A172 (cell line): Measurements from ENCODE around the gene SECTM1. TPM values are rescaled to one million over a fixed set of nuclear protein-coding genes. Genes with fewer than 3 reads are reported as not detected.
"Not testable (repeated sequence)": the region's sequence is repeated elsewhere in the genome, so short reads cannot be mapped to it uniquely, and the experiment has no call there.

Experiments used
- DNase-seq: peaks from one replicate; pipeline ENCODE4 v3.0.0-alpha.2; 2015; ENCODE audit warnings: low spot score
- total RNA-seq: library from RNA; depleted of rRNA; stranded (reverse); fragments of >200 nt; shearing (Covaris generic); gene quantifications from 2 replicates; pipeline ENCODE4 v1.2.3, GENCODE V29; 2014; rRNA removed

SECTM1 gene
- 1.2 and 1.6 TPM in 2 replicates for total RNA-seq

DNA sequence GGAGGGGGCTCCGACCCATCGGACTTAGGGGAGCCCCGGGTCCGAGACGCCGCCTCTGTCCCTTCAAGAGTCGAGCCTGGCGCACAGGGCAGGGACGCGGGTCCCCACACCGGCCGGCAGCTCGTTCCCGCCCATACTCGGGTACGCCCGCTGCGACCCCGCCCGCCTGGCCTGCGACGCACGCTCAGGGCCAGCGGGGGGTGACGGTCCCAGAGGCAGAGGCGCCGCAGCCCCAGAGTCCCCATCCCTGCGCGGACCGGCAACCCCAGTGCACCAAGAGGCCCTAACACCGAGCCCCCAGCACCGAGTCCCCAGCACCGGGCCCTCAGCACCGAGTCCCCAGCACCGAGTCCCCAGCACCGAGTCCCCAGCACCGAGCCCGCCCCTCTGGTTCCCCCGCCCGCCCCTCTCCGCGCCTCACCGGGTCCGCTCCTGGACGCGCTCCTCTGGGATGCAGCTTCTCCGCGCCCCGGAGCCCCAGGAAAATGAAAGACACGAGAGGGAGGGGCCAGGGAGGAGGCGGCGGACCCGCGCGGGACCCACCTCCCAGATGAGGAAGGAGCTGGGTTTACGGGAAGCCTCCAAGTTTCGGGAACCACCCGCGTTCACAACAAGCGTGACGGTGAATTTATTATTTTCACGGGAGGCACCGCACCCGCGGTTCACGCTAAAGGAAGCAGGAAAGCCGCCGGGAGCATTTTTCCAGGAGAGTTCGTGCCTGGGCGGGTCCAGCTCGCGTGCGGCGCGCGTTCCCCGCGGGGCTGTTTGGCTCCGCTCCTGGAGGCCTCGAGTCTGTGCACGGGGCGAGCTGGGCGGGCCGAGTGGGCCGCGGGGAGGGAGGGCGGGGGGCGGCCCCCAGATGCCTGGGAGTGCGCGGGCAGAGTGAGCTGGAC lies at the start of gene SECTM1:
Gene SECTM1, minus strand, starts transcription at position 488 of the 893 bp plus-strand sequence. CDS start 6,526 bp downstream, outside the sequence.
- no peak for DNase-seq

- no peak for DNase-seq
Observed at GRCh38 chr17:82382933-82383255, 49.3 kb upstream of the SECTM1 start.

GRCh38 chr17:82382220-82382932 lies 48.8 kb upstream of the SECTM1 start:
- not testable (repeated sequence) for DNase-seq

DNA sequence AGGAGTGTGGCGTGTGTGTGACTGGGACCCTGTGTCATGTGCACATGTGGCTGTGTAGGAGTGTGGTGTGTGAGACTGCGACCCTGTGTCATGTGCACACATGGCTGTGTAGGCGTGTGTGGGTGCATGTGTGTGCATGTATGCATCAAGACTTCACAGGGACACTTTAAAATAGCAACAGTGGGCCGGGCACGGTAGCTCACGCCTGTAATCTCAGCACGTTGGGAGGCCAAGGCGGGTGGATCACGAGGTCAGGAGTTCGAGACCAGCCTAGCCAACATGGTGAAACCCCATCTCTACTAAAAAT lies 48.1 kb upstream of the SECTM1 start:
- not testable (repeated sequence) for DNase-seq

DNA sequence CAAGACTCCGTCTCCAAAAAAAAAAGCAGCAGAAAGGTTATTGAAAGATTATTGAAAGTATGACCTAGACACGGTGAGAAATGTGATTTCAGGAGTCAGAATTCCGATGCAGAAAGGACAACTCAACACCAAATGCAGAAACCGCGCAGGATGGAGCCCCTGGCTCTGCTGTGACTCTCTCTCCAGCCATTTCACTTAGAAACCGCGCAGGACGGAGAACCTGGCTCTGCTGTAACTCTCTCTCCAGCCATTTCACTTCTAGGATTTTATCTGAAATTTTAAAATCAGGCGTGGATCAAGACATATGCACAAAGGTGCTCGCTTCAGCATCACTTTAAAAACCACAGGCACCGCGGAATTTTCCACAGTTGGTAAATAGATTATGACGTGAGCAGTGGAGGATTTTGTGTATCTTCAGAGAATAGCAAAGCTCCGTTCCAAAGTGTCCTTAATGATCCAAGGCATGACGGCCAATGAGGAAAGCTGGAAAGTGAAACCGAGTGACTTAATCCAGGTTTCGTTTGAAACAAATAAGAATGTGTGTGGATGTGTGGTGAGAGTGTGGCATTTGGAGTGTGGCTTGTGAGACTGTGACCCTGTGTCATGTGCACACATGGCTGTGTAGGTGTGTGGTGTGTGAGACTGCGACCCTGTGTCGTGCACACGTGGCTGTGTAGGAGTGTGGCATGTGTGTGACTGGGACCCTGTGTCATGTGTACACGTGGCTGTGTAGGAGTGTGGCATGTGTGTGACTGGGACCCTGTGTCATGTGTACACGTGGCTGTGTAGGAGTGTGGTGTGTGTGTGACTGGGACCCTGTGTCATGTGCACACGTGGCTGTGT lies 47.5 kb upstream of the SECTM1 start:
- no peak for DNase-seq

- no peak for DNase-seq
Observed at GRCh38 chr17:82378741-82379021, 45.1 kb upstream of the SECTM1 start.

DNA sequence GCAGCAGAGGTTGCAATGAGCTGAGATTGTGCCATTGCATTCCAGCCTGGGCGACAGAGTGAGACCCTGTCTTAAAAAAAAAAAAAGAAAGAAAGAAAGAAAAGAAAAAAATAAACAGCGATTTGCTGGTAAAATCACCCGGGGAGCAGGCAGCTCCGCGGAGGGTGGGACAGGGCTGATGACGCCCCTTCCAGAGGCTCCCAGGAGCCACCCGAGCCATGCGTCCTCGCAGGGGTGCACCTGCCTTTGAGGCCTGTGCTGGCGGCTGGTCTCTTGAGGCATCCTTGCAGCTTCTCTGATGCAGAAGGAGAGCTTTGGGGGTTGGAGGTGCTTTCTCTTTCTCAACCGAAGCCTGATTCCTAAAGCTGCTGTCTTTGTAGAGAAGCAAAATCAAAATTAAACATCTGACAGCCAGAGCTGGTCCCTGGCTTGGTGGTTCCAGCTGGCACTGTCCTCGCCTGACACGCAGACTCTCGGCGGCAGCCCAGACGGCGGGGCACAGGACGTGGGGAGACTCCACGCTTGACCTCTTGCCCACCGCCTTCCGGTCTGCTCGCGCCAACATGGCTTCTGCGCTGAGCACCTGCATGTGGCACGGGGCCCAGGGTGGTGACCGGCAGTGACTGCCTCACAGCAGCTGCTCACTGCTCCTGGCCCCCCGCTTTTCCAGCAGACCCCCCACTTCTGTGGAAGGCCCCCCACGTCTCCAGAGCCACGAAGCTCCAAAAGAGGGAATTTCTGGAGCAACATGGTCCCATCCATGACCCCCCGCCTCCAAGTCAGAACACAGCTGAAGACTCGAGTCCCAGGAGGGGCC lies 44.6 kb upstream of the SECTM1 start:
- no peak for DNase-seq

- DNase-seq: not testable (repeated sequence)
Observed at GRCh38 chr17:82377294-82377693, 43.7 kb upstream of the SECTM1 start.

GRCh38 chr17:82376042-82376730 lies 42.6 kb upstream of the SECTM1 start:
- DNase-seq: no peak

- no peak for DNase-seq
Observed at GRCh38 chr17:82375359-82376041, 41.9 kb upstream of the SECTM1 start.

GRCh38 chr17:82374626-82375331 lies 41.2 kb upstream of the SECTM1 start:
- no peak for DNase-seq

DNA sequence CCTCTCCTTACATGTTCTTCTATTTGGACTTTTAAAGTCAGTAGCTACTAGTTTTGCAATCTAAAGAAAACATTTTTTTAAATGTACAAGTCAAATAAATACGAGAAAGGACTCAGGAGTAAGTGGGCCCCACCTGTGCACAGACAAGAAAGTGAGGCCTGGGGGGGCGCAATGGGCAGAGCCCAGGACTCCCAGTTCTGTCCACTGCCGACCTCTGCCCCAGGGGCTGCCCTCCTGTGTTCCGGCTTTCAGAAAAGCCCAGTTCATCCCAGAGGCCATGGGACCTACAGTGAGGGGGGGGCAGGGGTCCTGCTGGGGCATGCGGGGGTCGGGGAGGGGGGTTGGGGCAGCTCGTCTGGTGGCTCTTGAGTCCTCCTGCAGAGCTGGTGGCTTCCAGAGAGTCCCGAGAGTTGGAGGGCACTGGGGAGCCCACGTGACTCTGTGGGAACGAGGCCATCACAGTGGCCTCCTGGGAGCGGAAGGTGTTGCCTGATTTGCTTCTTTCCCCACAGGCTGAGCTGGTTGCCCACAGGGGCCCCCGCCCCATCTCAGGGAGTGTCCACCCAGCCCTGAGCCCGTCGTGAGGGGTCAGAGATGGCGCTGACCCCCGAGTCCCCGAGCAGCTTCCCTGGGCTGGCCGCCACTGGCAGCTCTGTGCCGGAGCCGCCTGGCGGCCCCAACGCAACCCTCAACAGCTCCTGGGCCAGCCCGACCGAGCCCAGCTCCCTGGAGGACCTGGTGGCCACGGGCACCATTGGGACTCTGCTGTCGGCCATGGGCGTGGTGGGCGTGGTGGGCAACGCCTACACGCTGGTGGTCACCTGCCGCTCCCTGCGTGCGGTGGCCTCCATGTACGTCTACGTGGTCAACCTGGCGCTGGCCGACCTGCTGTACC lies 40.4 kb upstream of the SECTM1 start:
- no peak for DNase-seq

DNA sequence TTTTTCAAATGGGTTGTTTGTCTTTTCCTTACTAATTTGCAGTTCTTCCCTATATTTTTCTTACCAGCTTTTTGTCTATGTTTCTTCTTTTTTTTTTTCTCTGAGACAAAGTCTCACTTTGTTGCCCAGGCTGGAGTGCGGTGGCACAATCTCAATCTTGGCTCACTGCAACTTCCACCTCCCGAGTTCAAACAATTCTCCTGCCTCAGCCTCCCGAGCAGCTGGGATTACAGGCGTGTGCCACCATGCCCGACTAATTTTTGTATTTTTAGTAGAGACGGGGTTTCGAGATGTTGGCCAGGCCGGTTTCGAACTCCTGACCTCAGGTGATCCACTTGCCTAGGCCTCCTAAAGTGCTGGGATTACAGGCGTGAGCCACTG lies 39.5 kb upstream of the SECTM1 start:
- DNase-seq: not testable (repeated sequence)

GRCh38 chr17:82372249-82373071 lies 38.9 kb upstream of the SECTM1 start:
- no peak for DNase-seq

GRCh38 chr17:82371333-82372248 lies 38.0 kb upstream of the SECTM1 start, which contains the start of gene UTS2R:
Gene UTS2R, plus strand, starts transcription at chr17:82371765. Its CDS starts 2,560 bp downstream, at chr17:82374325.
- no peak for DNase-seq

DNA sequence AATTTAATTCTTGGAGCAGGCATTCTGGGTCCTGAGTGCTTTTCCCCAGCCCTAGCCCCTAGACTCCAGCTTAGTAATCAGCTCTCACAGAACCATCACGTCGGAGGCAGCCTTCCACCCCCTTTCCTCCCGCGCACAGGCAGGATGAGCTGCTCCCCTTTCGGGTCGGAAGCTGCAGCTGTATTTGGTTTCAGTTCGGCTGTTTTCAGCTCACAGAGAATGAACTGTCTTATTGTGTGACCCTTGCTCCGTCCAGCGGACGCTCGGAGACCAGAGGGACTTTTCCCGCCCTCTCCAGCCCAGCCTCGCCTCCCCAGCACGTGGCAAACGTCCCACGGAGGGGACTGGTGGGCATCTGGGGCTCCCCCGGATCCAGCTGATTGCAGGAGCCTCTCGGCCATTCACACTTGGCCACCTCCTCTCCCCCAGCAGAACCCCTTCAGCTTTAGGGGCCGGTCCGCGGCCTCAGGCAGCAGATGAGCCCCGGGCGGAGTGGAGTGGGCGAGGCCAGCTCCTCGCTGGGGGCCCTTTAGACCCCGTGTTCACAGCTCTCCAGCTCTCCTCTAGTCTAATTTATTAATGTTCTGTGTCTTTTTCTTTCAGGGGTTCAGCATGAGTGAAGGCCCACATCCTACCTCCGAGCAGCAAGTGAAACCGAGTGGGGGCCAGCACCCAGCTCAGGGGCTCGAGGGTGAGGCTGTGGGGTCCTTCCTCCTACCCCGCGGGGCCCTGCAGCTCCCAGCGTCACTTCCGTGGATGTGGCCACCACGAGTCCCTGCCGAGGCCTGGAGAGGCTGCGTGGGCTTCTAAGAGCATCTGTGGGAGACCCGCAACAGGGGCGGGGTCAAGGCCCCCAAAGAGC lies 37.1 kb upstream of the SECTM1 start:
- no peak for DNase-seq
